Astrocyte of the cerebellum (primary cell): ENCODE data around the gene TUBB3.
"Not testable (repeated sequence)": the region's sequence is repeated elsewhere in the genome, so short reads cannot be mapped to it uniquely, and the experiment has no call there.

ENCODE experiments used
- DNase-seq: peaks from one replicate; pipeline ENCODE4 v3.0.0-alpha.2; 2011; ENCODE audit warnings: low read depth
- H3K4me3 ChIP-seq: 2 replicates; pipeline ENCODE4 v1.5.1; 2011; ENCODE audit warnings: mild to moderate bottlenecking, low read depth, low read length, moderate library complexity
- in situ Hi-C: cut with HindIII; loops from 2 replicates; pipeline ENCODE4 v1.10.0; 2017; ENCODE audit warnings: low sequenced_read_pairs
- TF ChIP-seq, protein P1 (sequence below): IDR thresholded peaks from 2 replicates; pipeline ENCODE4 v1.5.1; 2012; ENCODE audit warnings: low read length, low read depth, moderate library complexity, mild to moderate bottlenecking; ENCODE audit errors: missing control alignments

TUBB3 gene

DNA sequence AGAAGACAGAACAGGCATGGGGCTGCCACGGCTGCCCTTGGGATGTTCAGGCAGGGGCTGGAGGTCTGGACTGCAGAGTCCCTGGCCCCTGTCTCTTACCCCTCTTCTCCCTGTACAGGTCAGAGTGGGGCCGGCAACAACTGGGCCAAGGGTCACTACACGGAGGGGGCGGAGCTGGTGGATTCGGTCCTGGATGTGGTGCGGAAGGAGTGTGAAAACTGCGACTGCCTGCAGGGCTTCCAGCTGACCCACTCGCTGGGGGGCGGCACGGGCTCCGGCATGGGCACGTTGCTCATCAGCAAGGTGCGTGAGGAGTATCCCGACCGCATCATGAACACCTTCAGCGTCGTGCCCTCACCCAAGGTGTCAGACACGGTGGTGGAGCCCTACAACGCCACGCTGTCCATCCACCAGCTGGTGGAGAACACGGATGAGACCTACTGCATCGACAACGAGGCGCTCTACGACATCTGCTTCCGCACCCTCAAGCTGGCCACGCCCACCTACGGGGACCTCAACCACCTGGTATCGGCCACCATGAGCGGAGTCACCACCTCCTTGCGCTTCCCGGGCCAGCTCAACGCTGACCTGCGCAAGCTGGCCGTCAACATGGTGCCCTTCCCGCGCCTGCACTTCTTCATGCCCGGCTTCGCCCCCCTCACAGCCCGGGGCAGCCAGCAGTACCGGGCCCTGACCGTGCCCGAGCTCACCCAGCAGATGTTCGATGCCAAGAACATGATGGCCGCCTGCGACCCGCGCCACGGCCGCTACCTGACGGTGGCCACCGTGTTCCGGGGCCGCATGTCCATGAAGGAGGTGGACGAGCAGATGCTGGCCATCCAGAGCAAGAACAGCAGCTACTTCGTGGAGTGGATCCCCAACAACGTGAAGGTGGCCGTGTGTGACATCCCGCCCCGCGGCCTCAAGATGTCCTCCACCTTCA is 11.7 kb downstream of the TUBB3 start:
- in situ Hi-C loops, result no loop called here
- H3K4me3 ChIP-seq, result no peak overlapping the region
- TF ChIP-seq, protein P1, sequence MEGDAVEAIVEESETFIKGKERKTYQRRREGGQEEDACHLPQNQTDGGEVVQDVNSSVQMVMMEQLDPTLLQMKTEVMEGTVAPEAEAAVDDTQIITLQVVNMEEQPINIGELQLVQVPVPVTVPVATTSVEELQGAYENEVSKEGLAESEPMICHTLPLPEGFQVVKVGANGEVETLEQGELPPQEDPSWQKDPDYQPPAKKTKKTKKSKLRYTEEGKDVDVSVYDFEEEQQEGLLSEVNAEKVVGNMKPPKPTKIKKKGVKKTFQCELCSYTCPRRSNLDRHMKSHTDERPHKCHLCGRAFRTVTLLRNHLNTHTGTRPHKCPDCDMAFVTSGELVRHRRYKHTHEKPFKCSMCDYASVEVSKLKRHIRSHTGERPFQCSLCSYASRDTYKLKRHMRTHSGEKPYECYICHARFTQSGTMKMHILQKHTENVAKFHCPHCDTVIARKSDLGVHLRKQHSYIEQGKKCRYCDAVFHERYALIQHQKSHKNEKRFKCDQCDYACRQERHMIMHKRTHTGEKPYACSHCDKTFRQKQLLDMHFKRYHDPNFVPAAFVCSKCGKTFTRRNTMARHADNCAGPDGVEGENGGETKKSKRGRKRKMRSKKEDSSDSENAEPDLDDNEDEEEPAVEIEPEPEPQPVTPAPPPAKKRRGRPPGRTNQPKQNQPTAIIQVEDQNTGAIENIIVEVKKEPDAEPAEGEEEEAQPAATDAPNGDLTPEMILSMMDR, result no peak
- DNase-seq, result no peak

DNA sequence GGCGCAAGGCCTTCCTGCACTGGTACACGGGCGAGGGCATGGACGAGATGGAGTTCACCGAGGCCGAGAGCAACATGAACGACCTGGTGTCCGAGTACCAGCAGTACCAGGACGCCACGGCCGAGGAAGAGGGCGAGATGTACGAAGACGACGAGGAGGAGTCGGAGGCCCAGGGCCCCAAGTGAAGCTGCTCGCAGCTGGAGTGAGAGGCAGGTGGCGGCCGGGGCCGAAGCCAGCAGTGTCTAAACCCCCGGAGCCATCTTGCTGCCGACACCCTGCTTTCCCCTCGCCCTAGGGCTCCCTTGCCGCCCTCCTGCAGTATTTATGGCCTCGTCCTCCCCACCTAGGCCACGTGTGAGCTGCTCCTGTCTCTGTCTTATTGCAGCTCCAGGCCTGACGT is 12.5 kb downstream of the TUBB3 start:
- DNase-seq, result not testable (repeated sequence)

DNA sequence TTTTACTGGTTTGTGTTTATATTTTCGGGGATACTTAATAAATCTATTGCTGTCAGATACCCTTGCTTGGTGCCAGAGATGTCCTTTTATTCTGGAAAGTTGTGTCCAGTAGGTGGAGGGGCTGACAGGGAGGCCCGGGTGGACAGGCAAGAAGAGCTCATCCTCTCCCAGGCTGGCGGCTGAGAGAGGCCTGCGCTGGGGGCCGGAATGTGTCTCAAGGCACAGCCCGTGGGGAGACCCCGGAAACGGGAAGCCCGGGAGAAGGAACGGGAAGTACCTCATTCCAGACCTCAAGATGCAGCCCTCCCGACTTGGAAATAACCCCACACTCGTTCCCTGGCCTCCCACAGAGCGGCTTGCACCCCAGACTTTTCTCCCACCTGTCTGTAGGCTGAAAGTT is 12.9 kb downstream of the TUBB3 start:
- in situ Hi-C loops, result no loop called here
- no peak for DNase-seq
- TF ChIP-seq, protein P1, result no peak
- no peak overlapping the region for H3K4me3 ChIP-seq

More for the DNA sequence above, 12.5 kb downstream of the TUBB3 start:
- H3K4me3 ChIP-seq, in situ Hi-C loops: not testable (repeated sequence)

DNA sequence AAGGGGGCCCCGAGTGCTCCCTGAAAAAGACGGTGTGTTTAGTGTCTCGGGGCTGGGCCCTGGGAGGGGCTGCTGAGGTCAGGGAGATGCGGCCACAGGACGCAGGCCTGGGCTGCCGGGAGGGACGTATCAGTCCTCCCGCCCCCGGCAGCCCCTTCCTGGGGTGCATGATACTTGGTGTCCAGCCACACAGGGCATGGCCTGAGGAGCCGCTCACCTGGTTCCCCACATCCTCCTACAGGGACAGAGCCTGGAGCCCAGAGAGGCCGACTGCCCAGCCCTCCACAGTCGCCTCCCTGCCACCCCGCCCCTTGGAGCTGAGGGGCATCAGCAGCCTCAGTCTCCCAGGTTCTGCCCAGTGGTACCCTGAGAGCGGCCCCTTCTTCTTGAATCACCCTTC is 13.4 kb downstream of the TUBB3 start:
- H3K4me3 ChIP-seq, result no peak overlapping the region
- DNase-seq, result no peak
- in situ Hi-C loops, result no loop called here
- TF ChIP-seq, protein P1, result no peak

DNA sequence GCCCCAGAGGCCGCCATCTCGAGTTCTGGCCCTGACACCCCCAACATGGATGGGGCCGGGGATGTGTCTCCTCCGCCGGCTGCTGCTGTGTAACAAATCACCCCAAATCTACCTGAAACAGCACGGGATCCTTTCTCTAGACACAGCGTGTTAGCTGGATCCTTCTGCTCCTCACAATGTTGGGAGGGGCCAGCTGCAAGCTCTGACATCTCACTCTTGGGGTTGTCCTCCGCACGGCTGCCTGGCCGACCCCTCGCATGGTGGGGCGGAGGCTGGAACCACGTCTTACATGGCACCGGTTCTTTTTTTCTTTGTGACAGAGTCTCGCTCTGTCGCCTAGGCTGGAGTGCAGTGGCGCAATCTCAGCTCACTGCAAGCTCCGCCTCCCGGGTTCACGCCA is 13.8 kb downstream of the TUBB3 start:
- no peak overlapping the region for H3K4me3 ChIP-seq
- in situ Hi-C loops, result no loop called here
- TF ChIP-seq, protein P1, result no peak
- DNase-seq, result no peak

DNA sequence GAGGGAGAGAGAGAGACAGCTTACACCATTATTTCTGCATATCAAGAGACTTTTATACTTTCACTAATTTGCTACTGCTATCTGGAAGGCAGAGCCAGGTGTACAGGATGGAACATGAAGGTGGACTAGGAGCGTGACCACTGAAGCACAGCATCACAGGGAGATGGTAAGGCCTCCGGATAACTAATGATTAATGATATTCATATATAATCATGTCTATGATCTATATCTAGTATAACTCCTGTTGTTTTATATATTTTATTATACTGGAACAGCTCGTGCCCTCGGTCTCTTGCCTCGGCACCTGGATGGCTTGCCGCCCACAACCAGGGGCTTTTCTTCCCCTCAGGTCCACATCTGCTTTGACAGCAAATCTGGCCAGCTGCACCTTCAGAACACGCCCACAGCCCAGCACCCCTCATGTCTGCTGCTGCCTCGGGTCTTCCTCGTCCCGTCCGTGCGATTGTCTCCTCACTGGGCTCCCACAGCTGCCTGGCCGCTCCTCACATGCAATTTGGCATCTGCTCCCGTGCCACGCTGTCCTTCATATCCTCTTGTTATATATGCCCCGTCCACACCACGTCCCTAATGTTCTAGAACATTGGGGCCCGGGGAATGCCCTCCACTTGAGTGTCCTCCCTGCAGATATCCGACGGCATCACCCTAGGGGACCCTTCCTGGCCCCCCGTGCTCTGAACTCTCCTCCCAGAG is 15.2 kb downstream of the TUBB3 start:
- in situ Hi-C loops, result no loop called here
- no peak overlapping the region for H3K4me3 ChIP-seq
- DNase-seq, result no peak
- TF ChIP-seq, protein P1, result no peak

DNA sequence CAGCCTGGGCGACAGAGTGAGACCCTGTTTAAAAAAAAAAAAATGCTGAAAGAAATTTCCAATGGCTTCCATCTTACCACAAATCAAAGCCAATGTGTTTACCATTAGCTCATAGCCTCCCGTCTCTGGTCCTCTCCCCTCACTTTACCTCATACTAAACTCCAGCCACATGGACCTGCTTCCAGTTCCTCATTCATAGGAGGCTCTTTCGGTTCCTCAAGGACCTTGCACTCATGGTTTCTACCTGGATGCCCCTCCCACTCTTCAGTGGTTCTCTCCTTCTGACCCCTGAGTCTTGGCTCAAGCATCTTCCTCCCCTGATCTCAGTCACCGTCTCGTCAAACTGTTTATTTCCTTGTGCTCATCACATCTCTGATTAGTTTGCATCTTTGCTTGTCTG is 21.6 kb downstream of the TUBB3 start:
- H3K4me3 ChIP-seq, result no peak overlapping the region
- TF ChIP-seq, protein P1, result no peak
- DNase-seq, result no peak
- in situ Hi-C loops, result no loop called here
